H1 (cell line): ENCODE results near the gene BGN. TPM values are rescaled to one million over a fixed set of nuclear protein-coding genes. Genes with fewer than 3 reads are reported as not detected.

ENCODE experiments used
- CTCF ChIA-PET: fragments of 300-600 bp; sonication (Branson Sonifier 250); formaldehyde crosslinking; loops from one replicate; lab custom pipeline; 2021; ENCODE audit not compliant: partially characterized antibody; lab: Charles Lee
- POLR2A ChIA-PET: fragments of 300-600 bp; sonication (Branson Sonifier 250); formaldehyde crosslinking; loops from one replicate; lab custom pipeline; 2021; ENCODE audit warnings: inconsistent platforms; ENCODE audit not compliant: partially characterized antibody; lab: Charles Lee
- DNase-seq, 2 experiments: peaks; one replicate each; pipeline versions ENCODE4 v3.0.0 to v3.0.0-alpha.2; 2010 to 2022; ENCODE audit warnings: low spot score in 2 of 2, low read depth in 1 of 2, mixed read lengths in 1 of 2
- FAIRE-seq: peaks from 2 replicates; lab custom pipeline; 2011; peaks lifted over from hg19 to GRCh38; lab: Jason Lieb, UNC
- H2AFZ ChIP-seq: 2 replicates; pipeline ENCODE4 v1.8.1; 2012; ENCODE audit warnings: low read length, inconsistent platforms
- H2AK5ac ChIP-seq: 2 replicates; pipeline ENCODE4 v1.6.1; 2013; ENCODE audit warnings: low read depth, low read length
- H2BK120ac ChIP-seq: replicated peaks from 2 replicates; pipeline ENCODE3; 2013; ENCODE audit warnings: low read depth, low read length, inconsistent platforms
- H2BK12ac ChIP-seq: 2 replicates; pipeline ENCODE4 v1.6.1; 2013; ENCODE audit warnings: low read depth, low read length
- H2BK15ac ChIP-seq: 2 replicates; pipeline ENCODE4 v1.6.1; 2013; ENCODE audit warnings: low read length
- H2BK20ac ChIP-seq: 2 replicates; pipeline ENCODE4 v1.6.1; 2013; ENCODE audit warnings: low read length
- H2BK5ac ChIP-seq: 2 replicates; pipeline ENCODE4 v1.6.1; 2013; ENCODE audit warnings: low read depth, low read length
- H3K14ac ChIP-seq: 2 replicates; pipeline ENCODE4 v1.6.1; 2013; ENCODE audit warnings: inconsistent platforms; ENCODE audit not compliant: insufficient read length
- H3K18ac ChIP-seq: 2 replicates; pipeline ENCODE4 v1.6.1; 2013; ENCODE audit warnings: low read length; ENCODE audit errors: extremely low read depth
- H3K23ac ChIP-seq: 2 replicates; pipeline ENCODE4 v1.6.1; 2013; ENCODE audit warnings: inconsistent platforms; ENCODE audit not compliant: insufficient read length
- H3K23me2 ChIP-seq: 2 replicates; pipeline ENCODE4 v1.6.1; 2013; ENCODE audit warnings: low read depth, low read length
- H3K27ac ChIP-seq: 2 replicates; pipeline ENCODE4 v1.6.1; 2011; ENCODE audit warnings: low read depth, low read length, inconsistent platforms
- H3K27me3 ChIP-seq, 4 experiments: replicated peaks in 1 of 4; 1 replicate in 1 of 4; 2 replicates in 3 of 4; pipeline versions ENCODE4 v1.6.1 to v1.8.1; 2011 to 2013; ENCODE audit warnings: low read length in 3 of 4, mild to moderate bottlenecking in 3 of 4, inconsistent platforms in 2 of 4, mixed read lengths in 2 of 4, moderate library complexity in 1 of 4; ENCODE audit not compliant: control insufficient read depth in 3 of 4, insufficient read depth in 3 of 4; ENCODE audit errors: extremely low read depth in 1 of 4
- H3K36me3 ChIP-seq, 4 experiments: 2 replicates each; pipeline versions ENCODE4 v1.6.1 to v1.8.1; 2011 to 2013; ENCODE audit warnings: mild to moderate bottlenecking in 4 of 4, low read length in 3 of 4, moderate library complexity in 2 of 4, control low read depth in 1 of 4, inconsistent platforms in 1 of 4; ENCODE audit not compliant: insufficient read depth in 4 of 4, control insufficient read depth in 2 of 4
- H3K4ac ChIP-seq: replicated peaks from 2 replicates; pipeline ENCODE3; 2013; ENCODE audit warnings: low read length, low read depth, mixed read lengths, inconsistent platforms; ENCODE audit not compliant: insufficient read length
- H3K4me1 ChIP-seq, 4 experiments: replicated peaks in 1 of 4; 1 replicate in 1 of 4; 2 replicates in 3 of 4; pipeline versions ENCODE4 v1.6.1 to v1.8.1; 2011 to 2013; ENCODE audit warnings: low read length in 3 of 4, inconsistent platforms in 2 of 4, mixed read lengths in 1 of 4; ENCODE audit not compliant: insufficient read depth in 4 of 4, control insufficient read depth in 3 of 4
- H3K4me2 ChIP-seq, 2 experiments: 2 replicates each; pipeline versions ENCODE4 v1.6.1 to v1.8.1; 2011 to 2013; ENCODE audit warnings: low read depth in 2 of 2, low read length in 2 of 2, control low read depth in 1 of 2, inconsistent platforms in 1 of 2, mild to moderate bottlenecking in 1 of 2; ENCODE audit not compliant: insufficient read depth in 1 of 2
- H3K4me3 ChIP-seq, 4 experiments: fragments of 200-600, 300-600 bp in 1 of 4; sonication (generic), shearing (Covaris generic), sonication (Bioruptor Twin) in 1 of 4; 2 replicates each; pipeline versions ENCODE4 v1.5.1 to v1.8.1; 2011 to 2016; ENCODE audit warnings: low read length in 4 of 4, low read depth in 3 of 4, control low read depth in 2 of 4, inconsistent platforms in 2 of 4, mild to moderate bottlenecking in 2 of 4, mixed read lengths in 1 of 4, moderate library complexity in 1 of 4; ENCODE audit not compliant: insufficient read depth in 2 of 4; ENCODE audit errors: extremely low read depth in 1 of 4
- H3K56ac ChIP-seq: replicated peaks from 2 replicates; pipeline ENCODE3; 2013; ENCODE audit warnings: low read depth, mild to moderate bottlenecking, mixed read lengths, low read length, inconsistent platforms; ENCODE audit not compliant: insufficient read length
- H3K79me1 ChIP-seq: 2 replicates; pipeline ENCODE4 v1.6.1; 2013; ENCODE audit warnings: low read depth, low read length, control low read depth
- H3K79me2 ChIP-seq, 2 experiments: 2 replicates each; pipeline versions ENCODE4 v1.6.1 to v1.8.1; 2012 to 2013; ENCODE audit warnings: low read length in 2 of 2, mild to moderate bottlenecking in 2 of 2, inconsistent platforms in 1 of 2; ENCODE audit not compliant: insufficient read depth in 2 of 2, control insufficient read depth in 1 of 2
- H3K9ac ChIP-seq, 4 experiments: replicated peaks in 1 of 4; 1 replicate in 1 of 4; 2 replicates in 3 of 4; pipeline versions ENCODE4 v1.6.1 to v1.8.1; 2011 to 2013; ENCODE audit warnings: low read depth in 3 of 4, low read length in 3 of 4, control low read depth in 2 of 4, mild to moderate bottlenecking in 2 of 4, moderate library complexity in 2 of 4, inconsistent platforms in 1 of 4; ENCODE audit errors: extremely low read depth in 1 of 4
- H3K9me3 ChIP-seq, 2 experiments: 2 replicates each; pipeline versions ENCODE4 v1.6.1 to v1.8.1; 2012 to 2013; ENCODE audit warnings: mild to moderate bottlenecking in 2 of 2, moderate library complexity in 2 of 2, control low read depth in 1 of 2, inconsistent platforms in 1 of 2, low read depth in 1 of 2, low read length in 1 of 2, mixed read lengths in 1 of 2; ENCODE audit not compliant: insufficient read depth in 2 of 2
- H4K20me1 ChIP-seq, 2 experiments: replicated peaks in 1 of 2; 2 replicates each; pipeline versions ENCODE3 to v1.8.1; 2011 to 2013; ENCODE audit warnings: inconsistent platforms in 2 of 2, low read length in 2 of 2, mild to moderate bottlenecking in 1 of 2; ENCODE audit not compliant: insufficient read depth in 2 of 2, control insufficient read depth in 1 of 2
- H4K5ac ChIP-seq: 2 replicates; pipeline ENCODE4 v1.6.1; 2013; ENCODE audit warnings: low read length, low read depth, mixed read lengths, inconsistent platforms; ENCODE audit not compliant: insufficient read length
- H4K8ac ChIP-seq: 2 replicates; pipeline ENCODE4 v1.8.0; 2013; ENCODE audit warnings: mild to moderate bottlenecking, moderate library complexity, low read length, inconsistent platforms; ENCODE audit not compliant: insufficient read depth; ENCODE audit errors: extremely low read depth
- H4K91ac ChIP-seq: replicated peaks from 2 replicates; pipeline ENCODE3; 2013; ENCODE audit warnings: low read length, mixed read lengths, inconsistent platforms; ENCODE audit not compliant: insufficient read length
- E2F6 ChIP-seq: IDR thresholded peaks from 2 replicates; pipeline ENCODE4 v1.6.1; 2012; ENCODE audit warnings: inconsistent platforms
- GABPA ChIP-seq: IDR thresholded peaks from 2 replicates; pipeline ENCODE4 v1.6.1; 2011; ENCODE audit warnings: mild to moderate bottlenecking, low read length, moderate library complexity, borderline replicate concordance; ENCODE audit not compliant: insufficient read depth
- POU5F1 ChIP-seq: IDR thresholded peaks from 2 replicates; pipeline ENCODE4 v1.6.1; 2011; ENCODE audit warnings: low read depth, mild to moderate bottlenecking, low read length, moderate library complexity
- SP4 ChIP-seq: IDR thresholded peaks from 2 replicates; pipeline ENCODE4 v1.6.1; 2012; ENCODE audit warnings: low read length, inconsistent platforms
- WGBS, 2 experiments: shearing (Covaris generic) in 1 of 2; methylation state at CpG; one replicate each; pipeline versions ENCODE4 v1.1.6 to v1.1.7; 2013 to 2015; ENCODE audit warnings: low lambda C conversion rate in 2 of 2, mixed read lengths in 2 of 2, inconsistent platforms in 1 of 2, low coverage in 1 of 2, missing lambda C conversion rate in 1 of 2; ENCODE audit not compliant: insufficient replicate concordance in 2 of 2, insufficient coverage in 1 of 2, insufficient read length in 1 of 2; ENCODE audit errors: extremely low coverage in 1 of 2, missing lambda C conversion rate in 1 of 2; 5-methylcytosine and 5-hydroxymethylcytosine counted together
- polyA plus RNA-seq, 7 experiments: library from polyadenylated mRNA; depleted of rRNA in 3 of 7; stranded (reverse) in 5 of 7; unstranded in 2 of 7; fragments of >200 nt in 5 of 7; fragments of 200-250 nt in 2 of 7; gene quantifications; 1 replicate in 5 of 7; 2 replicates in 1 of 7; 4 replicates in 1 of 7; pipeline versions ENCODE4 v1.2.1 to v1.2.3, GENCODE V29; 2011 to 2013; ENCODE audit warnings: missing spikeins in 2 of 7, mixed read lengths in 2 of 7
- total RNA-seq: library from RNA; stranded (reverse); fragmentation: NEBNext Ultra II Directional; extraction: Animal tissue kit (Norgen Biotek cat#: 25700); gene quantifications from 2 replicates; pipeline ENCODE4 v1.2.1, GENCODE V29; 2021

Gene BGN
- total and polyA plus RNA-seq, 2 of the 8 experiments (the other 6 are each of a cell fraction or from before 2014, with no cell fraction given): 1.8 to 2.4 TPM

GRCh38 chrX:153473126-153473525 is 21.7 kb upstream of the BGN start:
- H3K9ac ChIP-seq: no peak overlapping the region
- no peaks in the 10 kb centered on the region; a peak in 1 of 8 replicates for H3K36me3 ChIP-seq
- peaks cover 0 to 4% of the 10 kb centered on the region in 2 experiments for H4K20me1 ChIP-seq
- H2BK120ac ChIP-seq: no peak overlapping the region
- WGBS, 2 experiments: 93% methylated on average over 10 of the region's 10 CpGs; no CpG with 5 or more reads in 1 of the 2 experiments
- no peak overlapping the region for H3K4me2 ChIP-seq
- H3K23ac ChIP-seq: no peak overlapping the region
- H4K8ac ChIP-seq: no peak overlapping the region
- H3K79me1 ChIP-seq: peaks cover 3% of the 10 kb centered on the region; the same call in 1 of the 2 replicates
- H3K4ac ChIP-seq: no peak overlapping the region
- no peak overlapping the region for H2BK12ac ChIP-seq
- no peak for FAIRE-seq
- peaks cover 0 to 19% (median 5%) of the 10 kb centered on the region in 4 experiments; a peak in 3 of 7 replicates for H3K4me1 ChIP-seq
- no peak overlapping the region for H2AFZ ChIP-seq
- H3K23me2 ChIP-seq: peaks cover 5% of the 10 kb centered on the region; the same call in 1 of the 2 replicates
- no peak overlapping the region for H3K14ac ChIP-seq
- TF ChIP-seq POU5F1 (no peak), GABPA (no peak), SP4 (no peak), E2F6 (no peak)
- H3K9me3 ChIP-seq: no peaks in the 10 kb centered on the region
- no peak overlapping the region for H3K4me3 ChIP-seq
- no peak overlapping the region for H3K56ac ChIP-seq
- H3K79me2 ChIP-seq: peaks cover 0 to 4% of the 10 kb centered on the region in 2 experiments; a peak in 1 of 4 replicates
- CTCF ChIA-PET: interaction anchor here (3.1 to 7.6 kb wide), 5 partner anchors 10 to 195 kb away, joined by 9 to 84 read pairs (median 39); no protein-coding TSS in a partner anchor
- POLR2A ChIA-PET: interaction anchor here (1.5 kb wide), 1 partner anchor 19 kb away, joined by 4 read pairs; no protein-coding TSS in a partner anchor
- no peak overlapping the region for H3K27ac ChIP-seq
- DNase-seq: no peak
- no peak overlapping the region for H3K18ac ChIP-seq
- no peak overlapping the region for H2AK5ac ChIP-seq
- no peak overlapping the region for H2BK5ac ChIP-seq
- no peak overlapping the region for H2BK15ac ChIP-seq
- H4K91ac ChIP-seq: no peak overlapping the region
- H3K27me3 ChIP-seq: peaks cover 5 to 24% (median 18%) of the 10 kb centered on the region in 4 experiments; a peak in 6 of 7 replicates
- no peak overlapping the region for H4K5ac ChIP-seq
- H2BK20ac ChIP-seq: no peak overlapping the region
